CD14-positive monocyte (primary cell): Measurements from ENCODE around the gene GCNA. TPM values are rescaled to one million over a fixed set of nuclear protein-coding genes. Genes with fewer than 3 reads are reported as not detected.

Experiments used
- DNase-seq, 3 donors: peaks; one replicate each; pipeline ENCODE4 v3.0.0-alpha.2; 2011 to 2022
- H2AFZ ChIP-seq: 2 replicates; pipeline ENCODE4 v1.6.0; 2012; ENCODE audit warnings: mild to moderate bottlenecking, low read depth, low read length, inconsistent platforms; ENCODE audit not compliant: insufficient read depth, poor library complexity, severe bottlenecking
- H3K27ac ChIP-seq, 2 donors: 1 replicate in 1 of 2; 2 replicates in 1 of 2; pipeline ENCODE4 v1.5.1; 2012 to 2013; ENCODE audit warnings: low read length in 2 of 2, control low read depth in 1 of 2, inconsistent platforms in 1 of 2, low read depth in 1 of 2, mild to moderate bottlenecking in 1 of 2
- H3K27me3 ChIP-seq, 2 donors: one replicate each; pipeline versions ENCODE4 v1.6.0 to v1.6.1; 2011 to 2013; ENCODE audit warnings: low read length in 2 of 2; ENCODE audit not compliant: control insufficient read depth in 2 of 2, insufficient read depth in 2 of 2
- H3K36me3 ChIP-seq, 2 donors: replicated peaks in 1 of 2; 1 replicate in 1 of 2; 2 replicates in 1 of 2; pipeline versions ENCODE4 v1.5.1 to v1.6.1; 2012 to 2013; ENCODE audit warnings: low read length in 2 of 2, control low read depth in 1 of 2, inconsistent platforms in 1 of 2, mild to moderate bottlenecking in 1 of 2; ENCODE audit not compliant: insufficient read depth in 2 of 2, control insufficient read depth in 1 of 2
- H3K4me1 ChIP-seq, 2 donors: 1 replicate in 1 of 2; 2 replicates in 1 of 2; pipeline versions ENCODE4 v1.5.1 to v1.6.1; 2012 to 2013; ENCODE audit warnings: low read length in 2 of 2, control low read depth in 1 of 2, inconsistent platforms in 1 of 2, mild to moderate bottlenecking in 1 of 2, moderate library complexity in 1 of 2; ENCODE audit not compliant: insufficient read depth in 2 of 2, control insufficient read depth in 1 of 2
- H3K4me2 ChIP-seq: replicated peaks from 2 replicates; pipeline ENCODE3; 2012; ENCODE audit warnings: low read length, moderate library complexity, mild to moderate bottlenecking; ENCODE audit not compliant: poor library complexity, severe bottlenecking; ENCODE audit errors: extremely low read depth
- H3K4me3 ChIP-seq, 3 experiments: fragments of 200-600 bp in 1 of 3; sonication (generic) in 1 of 3; replicated peaks in 1 of 3; 1 replicate in 2 of 3; 2 replicates in 1 of 3; pipeline ENCODE4 v1.5.1; 2011 to 2013; ENCODE audit warnings: low read length in 3 of 3, mild to moderate bottlenecking in 3 of 3, control low read depth in 2 of 3, low read depth in 2 of 3, inconsistent platforms in 1 of 3, moderate library complexity in 1 of 3
- H3K79me2 ChIP-seq: 2 replicates; pipeline ENCODE4 v1.6.0; 2012; ENCODE audit warnings: mild to moderate bottlenecking, control low read depth, inconsistent platforms, low read length, moderate library complexity; ENCODE audit not compliant: insufficient read depth
- H3K9ac ChIP-seq: 2 replicates; pipeline ENCODE4 v1.6.0; 2017; ENCODE audit warnings: low read length, mild to moderate bottlenecking; ENCODE audit not compliant: insufficient read depth, poor library complexity, severe bottlenecking
- H3K9me3 ChIP-seq, 2 donors: replicated peaks in 1 of 2; 1 replicate in 1 of 2; 2 replicates in 1 of 2; pipeline versions ENCODE4 v1.5.1 to v1.6.1; 2012 to 2013; ENCODE audit warnings: low read length in 2 of 2, control low read depth in 1 of 2; ENCODE audit not compliant: control insufficient read depth in 1 of 2, insufficient read depth in 1 of 2
- H4K20me1 ChIP-seq: 2 replicates; pipeline ENCODE4 v1.6.0; 2012; ENCODE audit warnings: mild to moderate bottlenecking, low read length, control low read depth, moderate library complexity; ENCODE audit not compliant: insufficient read depth
- H3K27ac Mint-ChIP-seq, 7 donors: one replicate each; pipeline ENCODE4 v1.8.0; 2020; ENCODE audit warnings: mild to moderate bottlenecking in 7 of 7, mixed read lengths in 7 of 7, moderate library complexity in 6 of 7, inconsistent platforms in 2 of 7
- H3K27me3 Mint-ChIP-seq, 3 donors: one replicate each; pipeline ENCODE4 v1.8.0; 2021 to 2022; ENCODE audit warnings: low read depth in 3 of 3, mild to moderate bottlenecking in 3 of 3, mixed read lengths in 3 of 3, moderate library complexity in 3 of 3, inconsistent platforms in 1 of 3
- H3K36me3 Mint-ChIP-seq, 2 donors: one replicate each; pipeline ENCODE4 v1.8.0; 2020; ENCODE audit warnings: mixed read lengths in 2 of 2, inconsistent platforms in 1 of 2, mild to moderate bottlenecking in 1 of 2
- H3K4me1 Mint-ChIP-seq: one replicate; pipeline ENCODE4 v1.8.0; 2020; ENCODE audit warnings: mild to moderate bottlenecking, mixed read lengths
- H3K4me3 Mint-ChIP-seq, 2 donors: one replicate each; pipeline ENCODE4 v1.8.0; 2020; ENCODE audit warnings: mild to moderate bottlenecking in 2 of 2, mixed read lengths in 2 of 2, moderate library complexity in 1 of 2
- H3K9me3 Mint-ChIP-seq, 7 donors: one replicate each; pipeline ENCODE4 v1.8.0; 2020 to 2022; ENCODE audit warnings: mixed read lengths in 7 of 7, mild to moderate bottlenecking in 6 of 7, moderate library complexity in 6 of 7, inconsistent platforms in 2 of 7
- WGBS: methylation state at CpG from one replicate; pipeline ENCODE4 v1.1.5; 2013; ENCODE audit warnings: missing lambda C conversion rate; ENCODE audit not compliant: insufficient coverage; 5-methylcytosine and 5-hydroxymethylcytosine counted together
- intact Hi-C, 2 donors: fragments of 100-400 bp; cut with micrococcal nuclease; formaldehyde crosslinking; loops; one replicate each; pipeline versions ENCODE4 v1.15.0 to v1.15.1; 2023
- polyA plus RNA-seq, 3 donors: library from polyadenylated mRNA; depleted of rRNA in 1 of 3; unstranded in 2 of 3; stranded (reverse) in 1 of 3; fragments of 300-500 nt in 2 of 3; fragments of >200 nt in 1 of 3; fragmentation: Illumina TruSeq in 2 of 3; gene quantifications; 1 replicate in 2 of 3; 2 replicates in 1 of 3; pipeline ENCODE4 v1.2.3, GENCODE V29; 2012 to 2021
- TF ChIP-seq, protein P1 (sequence below): fragments of 200-600 bp; IDR thresholded peaks from one replicate; pipeline ENCODE4 v1.8.0; 2022; ENCODE audit warnings: antibody characterized with exemption, mild to moderate bottlenecking

GCNA gene
- polyA plus RNA-seq, 3 donors, result 0.26 to 4.7 (median 0.27) TPM

DNA sequence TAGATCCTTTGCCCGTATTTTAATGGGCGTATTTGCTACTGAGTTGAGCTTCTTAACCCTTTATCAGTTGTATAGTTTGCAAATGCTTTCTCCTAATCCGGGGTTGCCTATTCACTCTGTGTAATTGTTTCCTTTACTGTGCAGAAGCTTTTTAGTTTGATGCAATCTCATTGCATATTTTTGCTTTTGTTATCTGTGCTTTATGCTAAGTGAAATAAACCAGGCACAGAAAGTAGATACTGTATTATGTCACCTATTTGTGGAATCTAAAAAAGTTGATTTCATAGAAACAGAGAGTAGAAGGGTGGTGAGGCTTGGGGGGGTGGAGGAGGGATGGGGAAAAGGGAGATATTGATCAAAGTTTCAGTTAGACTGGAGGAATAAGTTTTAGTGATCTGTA, 27.7 kb upstream of the GCNA start:
- no CpG with 5 or more reads among the region's 3 CpGs for WGBS
- H3K27ac Mint-ChIP-seq, result peak overlapping the region in 4 of 7 donors; percentile 18 to 72 (median 34)

DNA sequence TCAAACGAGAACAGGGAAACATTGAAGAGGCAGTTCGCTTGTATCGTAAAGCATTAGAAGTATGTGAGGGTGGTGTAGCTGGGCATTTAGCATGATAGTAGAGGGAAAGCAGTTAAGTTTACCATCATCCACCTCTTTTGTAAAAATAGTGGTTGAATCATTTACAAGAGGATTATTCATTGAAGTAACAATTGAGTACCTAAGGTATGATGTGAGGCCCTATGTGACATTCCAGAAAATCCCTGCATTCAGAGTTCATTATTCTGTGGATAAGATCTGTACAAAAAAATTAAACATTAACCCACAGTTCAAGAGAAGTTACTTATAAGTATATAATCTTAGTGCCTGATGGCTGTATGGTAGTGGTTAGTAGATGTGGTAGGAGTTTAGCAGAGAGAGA, 22.2 kb upstream of the GCNA start:
- Mint-ChIP-seq H3K36me3 (peaks cover 55 to 77% of the 10 kb centered on the region in 2 donors), H3K27me3 (peaks cover 0 to 4% (median 0%) of the 10 kb centered on the region in 3 donors), H3K4me1 (no peaks in the 10 kb centered on the region), H3K4me3 (no peak overlapping the region), H3K9me3 (peaks cover 0 to 2% (median 0%) of the 10 kb centered on the region in 7 donors), H3K27ac (peak overlapping the region in 1 of 7 donors; percentile 47)
- WGBS, result no CpG with 5 or more reads among the region's 3 CpGs
- no peak overlapping the region for H3K9ac ChIP-seq
- no peaks in the 10 kb centered on the region for H3K4me1 ChIP-seq
- intact Hi-C loops, result loop anchor here in 1 of 2 donors (10.0 kb wide), 1 partner anchor 171 kb away; no protein-coding TSS in a partner anchor
- H3K27ac ChIP-seq, result no peak overlapping the region
- peaks cover 84% of the 10 kb centered on the region for H4K20me1 ChIP-seq
- no peaks in the 10 kb centered on the region for H3K27me3 ChIP-seq
- no peak overlapping the region for H3K4me3 ChIP-seq
- TF ChIP-seq, protein P1, sequence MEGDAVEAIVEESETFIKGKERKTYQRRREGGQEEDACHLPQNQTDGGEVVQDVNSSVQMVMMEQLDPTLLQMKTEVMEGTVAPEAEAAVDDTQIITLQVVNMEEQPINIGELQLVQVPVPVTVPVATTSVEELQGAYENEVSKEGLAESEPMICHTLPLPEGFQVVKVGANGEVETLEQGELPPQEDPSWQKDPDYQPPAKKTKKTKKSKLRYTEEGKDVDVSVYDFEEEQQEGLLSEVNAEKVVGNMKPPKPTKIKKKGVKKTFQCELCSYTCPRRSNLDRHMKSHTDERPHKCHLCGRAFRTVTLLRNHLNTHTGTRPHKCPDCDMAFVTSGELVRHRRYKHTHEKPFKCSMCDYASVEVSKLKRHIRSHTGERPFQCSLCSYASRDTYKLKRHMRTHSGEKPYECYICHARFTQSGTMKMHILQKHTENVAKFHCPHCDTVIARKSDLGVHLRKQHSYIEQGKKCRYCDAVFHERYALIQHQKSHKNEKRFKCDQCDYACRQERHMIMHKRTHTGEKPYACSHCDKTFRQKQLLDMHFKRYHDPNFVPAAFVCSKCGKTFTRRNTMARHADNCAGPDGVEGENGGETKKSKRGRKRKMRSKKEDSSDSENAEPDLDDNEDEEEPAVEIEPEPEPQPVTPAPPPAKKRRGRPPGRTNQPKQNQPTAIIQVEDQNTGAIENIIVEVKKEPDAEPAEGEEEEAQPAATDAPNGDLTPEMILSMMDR, result no peak
- no peaks in the 10 kb centered on the region for H3K9me3 ChIP-seq
- DNase-seq, result no peak
- no peak overlapping the region for H2AFZ ChIP-seq
- peaks cover 30% of the 10 kb centered on the region for H3K79me2 ChIP-seq
- H3K4me2 ChIP-seq, result no peak overlapping the region
- peaks cover 60 to 100% of the 10 kb centered on the region in 2 donors for H3K36me3 ChIP-seq

More for the DNA sequence above, 27.7 kb upstream of the GCNA start:
- no peak for DNase-seq
- no peak overlapping the region for H2AFZ ChIP-seq
- H3K36me3 Mint-ChIP-seq, result peaks cover 47 to 64% of the 10 kb centered on the region in 2 donors
- no peaks in the 10 kb centered on the region for H3K9me3 ChIP-seq
- no peak overlapping the region for H3K9ac ChIP-seq
- peak overlapping the region in 1 of 2 donors; percentile 27 for H3K27ac ChIP-seq
- H3K27me3 Mint-ChIP-seq, result peaks cover 0 to 4% (median 0%) of the 10 kb centered on the region in 3 donors
- peaks cover 0 to 2% (median 0%) of the 10 kb centered on the region in 7 donors for H3K9me3 Mint-ChIP-seq
- peaks cover 59% of the 10 kb centered on the region for H3K79me2 ChIP-seq
- H3K4me1 ChIP-seq, result peaks cover 13 to 16% of the 10 kb centered on the region in 2 donors
- peaks cover 47 to 78% of the 10 kb centered on the region in 2 donors for H3K36me3 ChIP-seq
- H3K4me3 Mint-ChIP-seq, result no peak overlapping the region
- no peaks in the 10 kb centered on the region for H3K27me3 ChIP-seq
- peaks cover 84% of the 10 kb centered on the region for H4K20me1 ChIP-seq
- TF ChIP-seq, protein P1, result no peak
- no peak overlapping the region for H3K4me3 ChIP-seq
- peaks cover 13% of the 10 kb centered on the region for H3K4me1 Mint-ChIP-seq
- intact Hi-C loops, result loop anchor here in 1 of 2 donors (10.0 kb wide), 1 partner anchor 166 kb away; no protein-coding TSS in a partner anchor
- no peak overlapping the region for H3K4me2 ChIP-seq
